HEK293 (cell line): ENCODE results near the gene ATXN10.

ENCODE experiments used
- OVOL3 ChIP-seq: fragments of 450-650 bp; formaldehyde crosslinking; IDR thresholded peaks from 2 replicates; pipeline ENCODE4 v1.5.1; 2016; ENCODE audit warnings: missing biosample characterization, missing genetic modification characterization
- ZNF112 ChIP-seq: fragments of 450-650 bp; formaldehyde crosslinking; IDR thresholded peaks from 2 replicates; pipeline ENCODE4 v1.5.0; 2017; ENCODE audit warnings: missing biosample characterization, missing genetic modification characterization
- TF ChIP-seq, protein P1 (sequence below): fragments of 450-650 bp; formaldehyde crosslinking; IDR thresholded peaks from 2 replicates; pipeline ENCODE4 v1.5.1; 2016; ENCODE audit warnings: missing biosample characterization, missing genetic modification characterization

DNA sequence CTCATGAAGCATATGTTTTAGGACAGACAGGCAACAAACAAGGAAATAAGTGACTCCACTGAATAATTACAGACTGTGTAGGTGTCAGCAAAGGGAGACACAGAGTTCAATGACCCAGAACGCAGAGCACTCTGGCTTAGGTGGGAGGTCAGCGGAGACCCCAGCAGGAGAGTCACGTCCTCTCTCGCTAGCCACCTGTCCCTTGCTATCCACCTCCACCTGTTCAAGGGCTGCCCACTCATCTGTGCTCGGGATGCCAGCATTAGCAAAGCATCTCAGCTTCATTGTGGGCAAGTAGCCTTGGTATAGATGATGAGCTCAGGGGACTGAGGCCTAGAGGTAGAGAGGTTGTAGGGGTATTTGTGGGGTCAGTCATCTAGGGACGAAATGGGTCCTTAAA, 21.8 kb upstream of the ATXN10 start:
- TF ChIP-seq ZNF112 (tag by site-specific recombination) (no peak), OVOL3 (no peak)
- TF ChIP-seq, protein P1, sequence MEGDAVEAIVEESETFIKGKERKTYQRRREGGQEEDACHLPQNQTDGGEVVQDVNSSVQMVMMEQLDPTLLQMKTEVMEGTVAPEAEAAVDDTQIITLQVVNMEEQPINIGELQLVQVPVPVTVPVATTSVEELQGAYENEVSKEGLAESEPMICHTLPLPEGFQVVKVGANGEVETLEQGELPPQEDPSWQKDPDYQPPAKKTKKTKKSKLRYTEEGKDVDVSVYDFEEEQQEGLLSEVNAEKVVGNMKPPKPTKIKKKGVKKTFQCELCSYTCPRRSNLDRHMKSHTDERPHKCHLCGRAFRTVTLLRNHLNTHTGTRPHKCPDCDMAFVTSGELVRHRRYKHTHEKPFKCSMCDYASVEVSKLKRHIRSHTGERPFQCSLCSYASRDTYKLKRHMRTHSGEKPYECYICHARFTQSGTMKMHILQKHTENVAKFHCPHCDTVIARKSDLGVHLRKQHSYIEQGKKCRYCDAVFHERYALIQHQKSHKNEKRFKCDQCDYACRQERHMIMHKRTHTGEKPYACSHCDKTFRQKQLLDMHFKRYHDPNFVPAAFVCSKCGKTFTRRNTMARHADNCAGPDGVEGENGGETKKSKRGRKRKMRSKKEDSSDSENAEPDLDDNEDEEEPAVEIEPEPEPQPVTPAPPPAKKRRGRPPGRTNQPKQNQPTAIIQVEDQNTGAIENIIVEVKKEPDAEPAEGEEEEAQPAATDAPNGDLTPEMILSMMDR (tag by site-specific recombination) = no peak
